ENCODE data around the gene CIDEC. TPM values are rescaled to one million over a fixed set of nuclear protein-coding genes. Genes with fewer than 3 reads are reported as not detected.
A peak's percentile ranks its signal among the peaks of the same experiment; 100 is the strongest.
"Not testable (repeated sequence)": the region's sequence is repeated elsewhere in the genome, so short reads cannot be mapped to it uniquely, and the experiment has no call there.

CIDEC gene
- total RNA-seq, 1 donor from 2014 or later: not detected

DNA sequence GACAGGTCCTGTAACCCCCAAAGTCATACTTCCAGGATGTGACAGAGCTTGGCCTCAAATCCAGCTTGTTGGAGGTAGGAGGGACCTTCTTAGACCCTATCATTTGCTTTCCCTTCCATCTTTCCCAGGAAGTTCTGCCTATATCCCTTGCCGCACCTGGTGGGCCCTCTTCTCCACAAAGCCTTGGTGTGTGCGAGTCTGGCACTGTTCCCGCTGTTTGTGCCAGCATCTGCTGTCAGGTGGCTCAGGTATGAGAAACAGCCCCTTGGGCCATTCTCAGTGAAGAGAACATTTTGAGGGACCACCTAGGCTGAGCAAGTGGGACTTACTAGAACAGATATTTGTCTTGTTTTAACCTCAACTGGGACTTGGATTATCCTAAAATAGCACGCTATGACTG, 23.9 kb upstream of the CIDEC start:
- no peak for DNase-seq
- Histone ChIP-seq H3K4me1 (peaks cover 4% of the 10 kb centered on the region), H3K27ac (no peak overlapping the region), H3K9me3 (no peaks in the 10 kb centered on the region), H3K27me3 (no peaks in the 10 kb centered on the region), H3K36me3 (peaks cover 4% of the 10 kb centered on the region), H3K4me3 (peak overlapping the region; percentile 55)
- intact Hi-C loops (cut with DNase I): no loop called here
- TF ChIP-seq, protein P1, sequence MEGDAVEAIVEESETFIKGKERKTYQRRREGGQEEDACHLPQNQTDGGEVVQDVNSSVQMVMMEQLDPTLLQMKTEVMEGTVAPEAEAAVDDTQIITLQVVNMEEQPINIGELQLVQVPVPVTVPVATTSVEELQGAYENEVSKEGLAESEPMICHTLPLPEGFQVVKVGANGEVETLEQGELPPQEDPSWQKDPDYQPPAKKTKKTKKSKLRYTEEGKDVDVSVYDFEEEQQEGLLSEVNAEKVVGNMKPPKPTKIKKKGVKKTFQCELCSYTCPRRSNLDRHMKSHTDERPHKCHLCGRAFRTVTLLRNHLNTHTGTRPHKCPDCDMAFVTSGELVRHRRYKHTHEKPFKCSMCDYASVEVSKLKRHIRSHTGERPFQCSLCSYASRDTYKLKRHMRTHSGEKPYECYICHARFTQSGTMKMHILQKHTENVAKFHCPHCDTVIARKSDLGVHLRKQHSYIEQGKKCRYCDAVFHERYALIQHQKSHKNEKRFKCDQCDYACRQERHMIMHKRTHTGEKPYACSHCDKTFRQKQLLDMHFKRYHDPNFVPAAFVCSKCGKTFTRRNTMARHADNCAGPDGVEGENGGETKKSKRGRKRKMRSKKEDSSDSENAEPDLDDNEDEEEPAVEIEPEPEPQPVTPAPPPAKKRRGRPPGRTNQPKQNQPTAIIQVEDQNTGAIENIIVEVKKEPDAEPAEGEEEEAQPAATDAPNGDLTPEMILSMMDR (IDR thresholded peaks at IDR 0.05): no peak
- ATAC-seq: no peak

DNA sequence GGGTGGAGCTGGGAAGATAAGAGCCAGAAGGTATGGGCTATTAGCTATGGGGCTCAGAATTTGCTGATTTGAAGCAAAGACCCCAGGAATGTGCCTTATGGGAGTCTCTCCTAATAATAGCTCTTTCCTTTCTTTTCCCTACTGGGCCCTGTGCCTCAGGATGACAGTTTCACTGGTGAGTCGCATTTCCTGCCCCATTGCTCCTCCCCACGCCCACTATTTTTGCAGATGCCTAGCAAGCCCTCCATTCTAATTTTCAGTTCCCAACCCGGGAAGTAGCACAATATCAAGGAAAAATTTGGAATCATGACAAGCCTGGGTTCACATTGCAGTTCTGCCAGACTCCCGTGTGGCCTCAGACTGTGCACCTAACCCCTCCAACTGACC, 23.2 kb upstream of the CIDEC start:
- Histone ChIP-seq H3K27me3 (no peaks in the 10 kb centered on the region), H3K4me3 (peak overlapping the region; percentile 55), H3K36me3 (peaks cover 4% of the 10 kb centered on the region), H3K4me1 (peaks cover 10% of the 10 kb centered on the region), H3K9me3 (no peaks in the 10 kb centered on the region), H3K27ac (peak overlapping the region; percentile 72)
- intact Hi-C loops (cut with DNase I): no loop called here
- ATAC-seq (peak; percentile 28), DNase-seq (no peak)
- TF ChIP-seq, protein P1 (IDR thresholded peaks at IDR 0.05): no peak

DNA sequence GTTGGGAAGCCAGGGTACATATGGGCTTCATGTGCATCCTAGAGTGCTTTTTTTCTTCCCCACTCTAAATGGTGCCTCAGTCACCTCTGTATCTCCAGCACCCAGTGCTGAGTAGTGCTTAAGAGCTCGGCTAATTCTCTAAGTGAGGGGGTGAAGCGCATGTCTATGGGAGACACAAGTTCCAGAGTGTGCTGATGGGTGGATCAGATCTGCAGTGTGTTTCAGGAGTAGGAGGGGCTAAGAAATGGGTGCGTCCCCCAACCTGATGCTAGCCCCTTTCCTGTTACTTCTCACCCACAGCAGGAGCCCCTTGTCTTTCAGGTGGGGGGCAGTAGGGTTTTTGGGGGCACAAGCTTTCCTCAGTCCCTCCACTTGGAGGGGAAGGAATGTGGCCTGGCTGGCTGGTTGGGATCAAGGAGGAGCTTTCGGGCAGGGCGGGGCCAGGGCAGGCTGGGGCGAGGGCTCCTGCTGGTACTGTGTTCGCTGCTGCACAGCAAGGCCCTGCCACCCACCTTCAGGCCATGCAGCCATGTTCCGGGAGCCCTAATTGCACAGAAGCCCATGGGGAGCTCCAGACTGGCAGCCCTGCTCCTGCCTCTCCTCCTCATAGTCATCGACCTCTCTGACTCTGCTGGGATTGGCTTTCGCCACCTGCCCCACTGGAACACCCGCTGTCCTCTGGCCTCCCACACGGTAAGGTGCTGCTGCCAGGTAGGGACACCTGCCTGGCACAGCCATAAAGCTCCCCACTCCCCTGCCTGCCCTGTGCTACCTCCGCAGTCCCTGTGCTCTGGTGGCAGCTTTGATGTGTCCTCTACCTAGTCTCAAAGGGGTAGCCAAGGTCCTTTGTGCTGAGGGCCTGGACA, 22.6 kb upstream of the CIDEC start, which contains the start of gene IL17RE:
TSS of gene IL17RE (plus strand) at position 477 of the 866 bp plus-strand sequence. CDS start at position 562, 85 bp downstream.
- intact Hi-C loops (cut with DNase I): no loop called here
- DNase-seq (peak; percentile 86), ATAC-seq (peak; percentile 88)
- Histone ChIP-seq H3K36me3 (peaks cover 4% of the 10 kb centered on the region), H3K27me3 (no peaks in the 10 kb centered on the region), H3K9me3 (no peaks in the 10 kb centered on the region), H3K27ac (peak within 1 kb of the TSS; percentile 72), H3K4me3 (peak within 1 kb of the TSS; percentile 55), H3K4me1 (peaks cover 15% of the 10 kb centered on the region)
- TF ChIP-seq, protein P1 (IDR thresholded peaks at IDR 0.05): no peak

DNA sequence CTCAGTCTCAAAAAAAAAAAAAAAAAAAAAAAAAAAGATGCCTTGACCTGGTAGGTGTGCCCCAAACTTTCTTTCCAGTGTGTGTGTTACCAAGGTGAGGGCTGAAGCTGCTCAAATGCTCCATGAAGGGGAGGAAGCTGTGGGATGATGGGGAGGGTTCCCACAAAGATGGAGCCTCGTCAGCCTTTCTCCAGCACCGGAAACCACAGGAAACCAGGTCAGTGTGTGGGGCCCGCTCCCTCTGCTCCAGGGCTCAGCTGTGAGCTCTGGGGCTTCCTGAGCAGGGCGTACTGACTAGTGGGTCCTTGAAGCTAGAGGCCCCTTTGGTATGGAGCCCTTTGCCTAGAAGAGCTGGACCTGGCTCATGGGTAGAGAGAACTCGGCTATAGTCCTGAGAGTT, 21.9 kb upstream of the CIDEC start:
- peak overlapping the region; percentile 72 for H3K27ac ChIP-seq
- no peak for DNase-seq
- no peak for ATAC-seq
- peaks cover 20% of the 10 kb centered on the region for H3K4me1 ChIP-seq
- intact Hi-C loops (cut with DNase I): no loop called here
- no peaks in the 10 kb centered on the region for H3K9me3 ChIP-seq
- no peak overlapping the region for H3K4me3 ChIP-seq
- no peaks in the 10 kb centered on the region for H3K27me3 ChIP-seq
- peaks cover 4% of the 10 kb centered on the region for H3K36me3 ChIP-seq
- TF ChIP-seq, protein P1 (IDR thresholded peaks at IDR 0.05): no peak

DNA sequence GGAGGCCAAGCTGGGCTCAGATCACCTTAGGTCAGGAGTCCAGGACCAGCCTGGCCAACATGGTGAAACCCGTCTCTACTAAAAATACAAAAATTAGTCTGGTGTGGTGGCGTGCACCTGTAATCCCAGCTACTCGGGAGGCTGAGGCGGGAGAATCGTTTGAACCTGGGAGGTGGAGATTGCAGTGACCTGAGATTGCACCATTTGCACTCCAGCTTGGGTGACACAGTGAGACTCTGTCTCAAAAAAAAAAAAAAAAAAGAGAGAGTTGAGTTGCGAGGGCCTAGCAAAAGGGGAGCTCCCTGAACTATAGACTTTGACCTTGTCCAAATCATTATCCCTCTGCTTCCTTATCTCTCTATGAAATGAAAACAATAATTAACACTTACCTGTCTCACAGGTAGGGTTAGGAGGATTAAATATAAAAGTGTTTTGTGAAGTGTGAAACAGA, 20.9 kb upstream of the CIDEC start:
- DNase-seq; ATAC-seq; H3K9me3 ChIP-seq; H3K27me3 ChIP-seq; H3K27ac ChIP-seq; intact Hi-C loops (cut with DNase I); H3K36me3 ChIP-seq; H3K4me3 ChIP-seq: not testable (repeated sequence)
- H3K4me1 ChIP-seq: peaks cover 20% of the 10 kb centered on the region

DNA sequence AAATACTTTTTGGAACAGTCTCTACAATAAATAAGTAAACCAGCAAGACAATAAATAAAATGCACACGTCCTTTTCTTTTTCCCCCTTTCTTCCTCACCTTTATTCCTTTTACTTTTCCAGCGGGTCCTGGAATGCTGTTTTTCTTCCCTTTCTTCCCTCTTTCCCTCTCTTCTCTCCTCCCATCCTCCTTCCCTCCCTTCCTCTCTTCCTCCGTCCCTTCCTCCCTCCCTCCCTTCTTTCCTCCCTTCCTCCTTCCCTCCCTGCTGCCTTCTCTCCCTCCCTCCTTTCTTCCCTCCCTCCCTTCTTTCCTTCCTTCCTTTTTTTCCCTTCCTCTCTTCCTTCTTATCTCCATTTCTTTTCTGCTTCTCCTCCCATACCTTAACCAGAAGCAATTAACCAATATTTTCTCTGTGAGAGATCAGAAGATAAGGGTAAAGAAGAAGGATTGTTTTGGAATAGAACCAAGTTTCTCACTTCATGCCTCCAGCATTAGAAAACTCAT, 19.3 kb upstream of the CIDEC start:
- H3K4me3 ChIP-seq: no peak overlapping the region
- no peak overlapping the region for H3K27ac ChIP-seq
- no peaks in the 10 kb centered on the region for H3K27me3 ChIP-seq
- DNase-seq (no peak), ATAC-seq (no peak)
- intact Hi-C loops (cut with DNase I): no loop called here
- TF ChIP-seq, protein P1 (IDR thresholded peaks at IDR 0.05): no peak
- no peaks in the 10 kb centered on the region for H3K9me3 ChIP-seq
- H3K36me3 ChIP-seq: no peaks in the 10 kb centered on the region
- peaks cover 20% of the 10 kb centered on the region for H3K4me1 ChIP-seq
